ENCODE results near the gene IFNA21.
"Not testable (repeated sequence)": the region's sequence is repeated elsewhere in the genome, so short reads cannot be mapped to it uniquely, and the experiment has no call there.

Gene IFNA21

GRCh38 chr9:21137020-21137419 lies 29.4 kb downstream of the IFNA21 start:
- DNase-seq: no peak

- DNase-seq: no peak
These were observed 30.7 kb downstream of the IFNA21 start for GRCh38 chr9:21135736-21136135.

- not testable (repeated sequence) for DNase-seq
These were observed 38.3 kb downstream of the IFNA21 start for GRCh38 chr9:21128186-21128585.

GRCh38 chr9:21121595-21122251 lies 44.7 kb downstream of the IFNA21 start:
- no peak for DNase-seq

GRCh38 chr9:21121079-21121478 lies 45.4 kb downstream of the IFNA21 start:
- no peak for DNase-seq

- no peak for DNase-seq
These were observed 47.2 kb downstream of the IFNA21 start for GRCh38 chr9:21119093-21119770.
